Smooth muscle cell (in vitro differentiated cells): Measurements from ENCODE around the gene IFNGR1. TPM values are rescaled to one million over a fixed set of nuclear protein-coding genes. Genes with fewer than 3 reads are reported as not detected.

ENCODE experiments used
- DNase-seq: peaks from one replicate; lab custom pipeline; 2025; ENCODE audit not compliant: unreplicated experiment; lab: John Stamatoyannopoulos, UW
- H2AFZ ChIP-seq: fragments of 200-600 bp; sonication (generic); 2 replicates; pipeline ENCODE4 v1.6.0; 2016; ENCODE audit warnings: antibody characterized with exemption, low read depth, mild to moderate bottlenecking
- H3F3A ChIP-seq: fragments of 200-600 bp; sonication (generic); 2 replicates; pipeline ENCODE4 v1.6.0; 2017; ENCODE audit warnings: antibody characterized with exemption, low read depth
- H3K27ac ChIP-seq: fragments of 200-600 bp; sonication (generic); 2 replicates; pipeline ENCODE4 v1.5.1; 2016; ENCODE audit warnings: low read depth, mild to moderate bottlenecking
- H3K27me3 ChIP-seq: fragments of 200-600 bp; sonication (generic); 2 replicates; pipeline ENCODE4 v1.6.1; 2016; ENCODE audit warnings: low read depth, mild to moderate bottlenecking
- H3K36me3 ChIP-seq: fragments of 200-600 bp; sonication (generic); 2 replicates; pipeline ENCODE4 v1.5.1; 2016; ENCODE audit warnings: low read depth
- H3K4me1 ChIP-seq: fragments of 200-600 bp; sonication (generic); 2 replicates; pipeline ENCODE4 v1.5.1; 2016; ENCODE audit warnings: low read depth
- H3K4me2 ChIP-seq: fragments of 200-600 bp; sonication (generic); 2 replicates; pipeline ENCODE4 v1.6.0; 2016; ENCODE audit warnings: mild to moderate bottlenecking
- H3K4me3 ChIP-seq: fragments of 200-600 bp; sonication (generic); 2 replicates; pipeline ENCODE4 v1.5.1; 2016; ENCODE audit warnings: mild to moderate bottlenecking
- H3K79me2 ChIP-seq: fragments of 200-600 bp; sonication (generic); 2 replicates; pipeline ENCODE4 v1.6.0; 2016; ENCODE audit warnings: low read depth, mild to moderate bottlenecking
- H3K9ac ChIP-seq: fragments of 200-600 bp; sonication (generic); 2 replicates; pipeline ENCODE4 v1.6.0; 2016; ENCODE audit warnings: low read depth
- H3K9me3 ChIP-seq: fragments of 200-600 bp; sonication (generic); replicated peaks from 2 replicates; pipeline ENCODE4 v1.5.1; 2016; ENCODE audit warnings: low read depth
- H4K20me1 ChIP-seq: fragments of 200-600 bp; sonication (generic); 2 replicates; pipeline ENCODE4 v1.6.0; 2016; ENCODE audit warnings: low read depth
- CTCF ChIP-seq: fragments of 200-600 bp; sonication (generic); IDR thresholded peaks from 2 replicates; pipeline ENCODE4 v1.5.1; 2017; ENCODE audit warnings: borderline replicate concordance, mild to moderate bottlenecking, antibody characterized with exemption; ENCODE audit not compliant: insufficient read depth, poor library complexity, severe bottlenecking
- WGBS: methylation state at CpG from one replicate; pipeline ENCODE4 v1.1.7; 2016; ENCODE audit warnings: low lambda C conversion rate; 5-methylcytosine and 5-hydroxymethylcytosine counted together
- polyA plus RNA-seq: library from polyadenylated mRNA; unstranded; fragments of >200 nt; fragmentation: Nextera tagmentation; extraction: Ambion mirVana; gene quantifications from 2 replicates; pipeline ENCODE4 v1.2.1, GENCODE V29; 2016
- total RNA-seq: library from RNA; depleted of rRNA; stranded (reverse); fragments of >200 nt; gene quantifications from 2 replicates; pipeline ENCODE4 v1.2.3, GENCODE V29; 2014

Gene IFNGR1
- total and polyA plus RNA-seq, 2 experiments from 2014 or later: 61.1 to 83.7 TPM

GRCh38 chr6:137197684-137198645 lies 21.2 kb downstream of the IFNGR1 start:
- 98% methylated on average over 11 of the region's 11 CpGs for WGBS
- H2AFZ ChIP-seq: no peak overlapping the region
- H3K36me3 ChIP-seq: peaks cover 26% of the 10 kb centered on the region
- no peak for DNase-seq
- no peak overlapping the region for H3K27ac ChIP-seq
- H3K4me1 ChIP-seq: no peaks in the 10 kb centered on the region
- no peaks in the 10 kb centered on the region for H3K9me3 ChIP-seq
- no peaks in the 10 kb centered on the region for H3F3A ChIP-seq
- H4K20me1 ChIP-seq: no peaks in the 10 kb centered on the region
- H3K27me3 ChIP-seq: no peaks in the 10 kb centered on the region
- H3K79me2 ChIP-seq: no peaks in the 10 kb centered on the region
- H3K4me3 ChIP-seq: no peak overlapping the region
- no peak overlapping the region for H3K9ac ChIP-seq
- TF ChIP-seq CTCF: no peak
- no peak overlapping the region for H3K4me2 ChIP-seq

- Histone ChIP-seq H3K4me3 (no peak overlapping the region), H3F3A (no peaks in the 10 kb centered on the region), H3K27ac (no peak overlapping the region), H3K79me2 (no peaks in the 10 kb centered on the region), H3K36me3 (peaks cover 6% of the 10 kb centered on the region), H3K9me3 (no peaks in the 10 kb centered on the region), H4K20me1 (no peaks in the 10 kb centered on the region), H3K9ac (no peak overlapping the region), H3K4me1 (no peaks in the 10 kb centered on the region), H2AFZ (no peak overlapping the region), H3K27me3 (no peaks in the 10 kb centered on the region), H3K4me2 (no peak overlapping the region)
- TF ChIP-seq CTCF: no peak
- no peak for DNase-seq
- 77% methylated on average over 5 of the region's 5 CpGs for WGBS
Observed at GRCh38 chr6:137193256-137194070, 25.7 kb downstream of the IFNGR1 start.

GRCh38 chr6:137192821-137193220 lies 26.4 kb downstream of the IFNGR1 start:
- H3K4me1 ChIP-seq: no peaks in the 10 kb centered on the region

More at GRCh38 chr6:137192821-137193220, 26.4 kb downstream of the IFNGR1 start:
- H3K9ac ChIP-seq: no peak overlapping the region
- 93% methylated on average over 4 of the region's 4 CpGs for WGBS
- no peak overlapping the region for H2AFZ ChIP-seq
- H3K79me2 ChIP-seq: no peaks in the 10 kb centered on the region
- TF ChIP-seq CTCF: no peak
- H3K36me3 ChIP-seq: no peaks in the 10 kb centered on the region
- peaks cover 4% of the 10 kb centered on the region for H3K9me3 ChIP-seq
- H3K4me2 ChIP-seq: no peak overlapping the region
- H3K4me3 ChIP-seq: no peak overlapping the region
- H4K20me1 ChIP-seq: no peaks in the 10 kb centered on the region
- no peak overlapping the region for H3K27ac ChIP-seq
- no peaks in the 10 kb centered on the region for H3K27me3 ChIP-seq
- no peak for DNase-seq
- H3F3A ChIP-seq: no peaks in the 10 kb centered on the region
